OCI-LY7 (cell line): Measurements from ENCODE around the gene GPR55. TPM values are rescaled to one million over a fixed set of nuclear protein-coding genes. Genes with fewer than 3 reads are reported as not detected.

Experiments
- BruUV-seq: library from RNA; stranded (reverse); fragments of 400-500 nt; replicated peaks from 2 replicates; lab custom pipeline; 2021; lab: Mats Ljungman, UMichigan
- CTCF ChIA-PET: fragments of 300-600 bp; sonication (Branson Sonifier 250); formaldehyde crosslinking; loops from one replicate; lab custom pipeline; 2022; ENCODE audit warnings: antibody characterized with exemption; ENCODE audit not compliant: unreplicated experiment; lab: Charles Lee
- POLR2A ChIA-PET: fragments of 300-600 bp; sonication (Branson Sonifier 250); formaldehyde crosslinking; loops from one replicate; lab custom pipeline; 2022; ENCODE audit warnings: antibody characterized with exemption; lab: Charles Lee
- DNase-seq: peaks from one replicate; pipeline ENCODE4 v3.0.0-alpha.2; 2015; ENCODE audit warnings: low spot score
- H2AFZ ChIP-seq: fragments of 200-600 bp; sonication (generic), shearing (Covaris generic); 2 replicates; pipeline ENCODE4 v1.6.1; 2014; ENCODE audit warnings: mild to moderate bottlenecking, antibody characterized with exemption, low read length, moderate library complexity
- H3K27ac ChIP-seq: fragments of 200-600 bp; sonication (generic); 2 replicates; pipeline ENCODE4 v1.5.1; 2014; ENCODE audit warnings: mixed run types, low read depth, mild to moderate bottlenecking, moderate library complexity, low read length, inconsistent platforms; ENCODE audit not compliant: poor library complexity, severe bottlenecking
- H3K36me3 ChIP-seq: fragments of 200-600 bp; sonication (generic); 2 replicates; pipeline ENCODE4 v1.6.1; 2014; ENCODE audit warnings: mild to moderate bottlenecking, antibody characterized with exemption, low read length, moderate library complexity, mixed read lengths; ENCODE audit not compliant: insufficient read depth
- H3K4me1 ChIP-seq: fragments of 200-600 bp; sonication (generic); 2 replicates; pipeline ENCODE4 v1.5.1; 2014; ENCODE audit warnings: mild to moderate bottlenecking, low read length; ENCODE audit not compliant: insufficient read depth, poor library complexity, severe bottlenecking
- H3K4me2 ChIP-seq: fragments of 200-600 bp; sonication (generic); 2 replicates; pipeline ENCODE4 v1.6.1; 2014; ENCODE audit warnings: mild to moderate bottlenecking, low read length
- H3K4me3 ChIP-seq: fragments of 200-600 bp; sonication (generic); 2 replicates; pipeline ENCODE4 v1.5.1; 2014; ENCODE audit warnings: mild to moderate bottlenecking, low read depth, low read length; ENCODE audit not compliant: poor library complexity, severe bottlenecking
- H3K79me2 ChIP-seq: fragments of 200-600 bp; sonication (generic); 2 replicates; pipeline ENCODE4 v1.6.1; 2016; ENCODE audit warnings: low read depth, mild to moderate bottlenecking, low read length, moderate library complexity, mixed read lengths; ENCODE audit not compliant: insufficient read depth
- H3K9me2 ChIP-seq: fragments of 200-600 bp; sonication (generic); 2 replicates; pipeline ENCODE4 v1.6.1; 2016; ENCODE audit warnings: mild to moderate bottlenecking, low read length, mixed read lengths; ENCODE audit not compliant: insufficient read depth
- H3K9me3 ChIP-seq: fragments of 200-600 bp; sonication (generic); 2 replicates; pipeline ENCODE4 v1.6.1; 2014; ENCODE audit warnings: mild to moderate bottlenecking, mixed run types, low read length, mixed read lengths
- H4K20me1 ChIP-seq: fragments of 200-600 bp; sonication (generic); 2 replicates; pipeline ENCODE4 v1.6.1; 2014; ENCODE audit warnings: mild to moderate bottlenecking, antibody characterized with exemption, low read length, moderate library complexity, mixed read lengths; ENCODE audit not compliant: insufficient read depth
- CTCF ChIP-seq: fragments of 200-600 bp; sonication (generic); conservative IDR thresholded peaks from 2 replicates; pipeline ENCODE4 v1.5.1; 2014; ENCODE audit warnings: mild to moderate bottlenecking, antibody characterized with exemption, low read length, moderate library complexity, mixed read lengths
- EZH2phosphoT487 ChIP-seq: fragments of 200-600 bp; sonication (generic); IDR thresholded peaks from 2 replicates; pipeline ENCODE4 v1.6.1; 2018; ENCODE audit warnings: low read depth, borderline replicate concordance, mild to moderate bottlenecking, mixed run types, antibody characterized with exemption, low read length, moderate library complexity, mixed read lengths
- intact Hi-C: fragments of 100-400 bp; cut with micrococcal nuclease; formaldehyde crosslinking; loops from one replicate; pipeline ENCODE4 v1.10.0; 2022; ENCODE audit not compliant: unreplicated experiment
- total RNA-seq, 2 experiments: library from RNA; depleted of rRNA in 1 of 2; stranded (reverse); fragments of >200 nt in 1 of 2; shearing (Covaris generic) in 1 of 2; gene quantifications; 2 replicates each; pipeline ENCODE4 v1.2.3, GENCODE V29; 2014 to 2022

The GPR55 gene
- total RNA-seq, 2 experiments from 2014 or later: 0.22 TPM; not detected in 1

DNA sequence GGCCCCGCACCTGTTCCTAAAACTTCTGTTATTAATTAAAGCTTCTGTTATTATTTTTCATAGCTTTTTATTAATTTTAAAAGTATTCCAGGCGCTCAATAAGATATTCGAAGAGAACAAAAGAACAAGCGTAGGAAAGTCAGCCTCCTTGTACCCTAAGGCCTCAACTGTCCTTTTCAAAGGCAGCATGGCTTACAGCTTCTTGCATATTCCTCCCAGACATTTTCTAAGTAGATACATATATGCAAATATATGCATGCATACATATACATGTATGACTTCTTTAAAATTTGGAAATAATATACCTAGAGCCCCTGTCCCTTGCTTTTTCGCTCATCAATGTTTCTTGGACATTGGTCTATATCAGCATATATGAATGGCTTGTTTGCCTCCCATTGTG is 12.3 kb downstream of the GPR55 start:
- Histone ChIP-seq H2AFZ (no peak overlapping the region), H3K4me2 (no peak overlapping the region), H3K9me3 (no peaks in the 10 kb centered on the region), H3K36me3 (no peaks in the 10 kb centered on the region), H3K79me2 (no peaks in the 10 kb centered on the region), H3K4me3 (no peak overlapping the region), H3K27ac (no peak overlapping the region), H3K9me2 (no peaks in the 10 kb centered on the region), H4K20me1 (no peaks in the 10 kb centered on the region), H3K4me1 (no peaks in the 10 kb centered on the region)
- DNase-seq: no peak
- TF ChIP-seq CTCF: no peak
- no peak for TF ChIP-seq EZH2phosphoT487
- no TSS peak for BruUV-seq
- intact Hi-C loops: no loop called here
- POLR2A ChIA-PET: interaction anchor here (0.6 kb wide), 1 partner anchor 1453 kb away, joined by 6 read pairs; no protein-coding TSS in a partner anchor
- CTCF ChIA-PET: interaction anchor here (0.6 kb wide), 1 partner anchor 13 kb away, joined by 3 read pairs; no protein-coding TSS in a partner anchor

DNA sequence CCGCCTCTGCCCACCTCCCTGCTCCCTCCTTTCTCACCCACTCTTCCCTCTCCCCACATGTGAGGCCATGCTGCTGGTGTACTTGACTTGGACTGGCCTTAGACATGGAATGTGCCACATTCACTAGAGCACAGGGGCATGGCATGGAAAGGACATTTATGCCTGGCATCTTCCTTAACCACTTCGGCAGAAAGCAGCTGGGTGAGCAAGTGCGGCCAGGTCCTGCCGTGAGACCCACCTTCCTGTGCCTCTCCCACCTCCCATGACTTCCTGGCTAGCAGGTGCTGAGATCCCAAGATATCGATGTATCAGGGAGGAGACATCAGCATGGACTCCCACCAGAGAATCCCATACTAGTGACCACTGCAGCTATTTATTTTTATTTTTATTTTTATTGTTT is 13.0 kb downstream of the GPR55 start:
- POLR2A ChIA-PET: interaction anchor here (0.6 kb wide), 1 partner anchor 1452 kb away, joined by 6 read pairs; no protein-coding TSS in a partner anchor

More for the DNA sequence above, 13.0 kb downstream of the GPR55 start:
- intact Hi-C loops: no loop called here
- Histone ChIP-seq H2AFZ (no peak overlapping the region), H3K9me3 (no peaks in the 10 kb centered on the region), H3K4me3 (no peak overlapping the region), H4K20me1 (no peaks in the 10 kb centered on the region), H3K9me2 (no peaks in the 10 kb centered on the region), H3K79me2 (no peaks in the 10 kb centered on the region), H3K4me1 (no peaks in the 10 kb centered on the region), H3K27ac (no peak overlapping the region), H3K4me2 (no peak overlapping the region), H3K36me3 (no peaks in the 10 kb centered on the region)
- BruUV-seq: no TSS peak
- TF ChIP-seq CTCF: no peak
- no peak for TF ChIP-seq EZH2phosphoT487
- DNase-seq: no peak
- CTCF ChIA-PET: no interaction called here
